ENCODE results near the gene ABCC3. TPM values are rescaled to one million over a fixed set of nuclear protein-coding genes. Genes with fewer than 3 reads are reported as not detected.

The ABCC3 gene, protein sequence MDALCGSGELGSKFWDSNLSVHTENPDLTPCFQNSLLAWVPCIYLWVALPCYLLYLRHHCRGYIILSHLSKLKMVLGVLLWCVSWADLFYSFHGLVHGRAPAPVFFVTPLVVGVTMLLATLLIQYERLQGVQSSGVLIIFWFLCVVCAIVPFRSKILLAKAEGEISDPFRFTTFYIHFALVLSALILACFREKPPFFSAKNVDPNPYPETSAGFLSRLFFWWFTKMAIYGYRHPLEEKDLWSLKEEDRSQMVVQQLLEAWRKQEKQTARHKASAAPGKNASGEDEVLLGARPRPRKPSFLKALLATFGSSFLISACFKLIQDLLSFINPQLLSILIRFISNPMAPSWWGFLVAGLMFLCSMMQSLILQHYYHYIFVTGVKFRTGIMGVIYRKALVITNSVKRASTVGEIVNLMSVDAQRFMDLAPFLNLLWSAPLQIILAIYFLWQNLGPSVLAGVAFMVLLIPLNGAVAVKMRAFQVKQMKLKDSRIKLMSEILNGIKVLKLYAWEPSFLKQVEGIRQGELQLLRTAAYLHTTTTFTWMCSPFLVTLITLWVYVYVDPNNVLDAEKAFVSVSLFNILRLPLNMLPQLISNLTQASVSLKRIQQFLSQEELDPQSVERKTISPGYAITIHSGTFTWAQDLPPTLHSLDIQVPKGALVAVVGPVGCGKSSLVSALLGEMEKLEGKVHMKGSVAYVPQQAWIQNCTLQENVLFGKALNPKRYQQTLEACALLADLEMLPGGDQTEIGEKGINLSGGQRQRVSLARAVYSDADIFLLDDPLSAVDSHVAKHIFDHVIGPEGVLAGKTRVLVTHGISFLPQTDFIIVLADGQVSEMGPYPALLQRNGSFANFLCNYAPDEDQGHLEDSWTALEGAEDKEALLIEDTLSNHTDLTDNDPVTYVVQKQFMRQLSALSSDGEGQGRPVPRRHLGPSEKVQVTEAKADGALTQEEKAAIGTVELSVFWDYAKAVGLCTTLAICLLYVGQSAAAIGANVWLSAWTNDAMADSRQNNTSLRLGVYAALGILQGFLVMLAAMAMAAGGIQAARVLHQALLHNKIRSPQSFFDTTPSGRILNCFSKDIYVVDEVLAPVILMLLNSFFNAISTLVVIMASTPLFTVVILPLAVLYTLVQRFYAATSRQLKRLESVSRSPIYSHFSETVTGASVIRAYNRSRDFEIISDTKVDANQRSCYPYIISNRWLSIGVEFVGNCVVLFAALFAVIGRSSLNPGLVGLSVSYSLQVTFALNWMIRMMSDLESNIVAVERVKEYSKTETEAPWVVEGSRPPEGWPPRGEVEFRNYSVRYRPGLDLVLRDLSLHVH (N-terminal part only)
- 22.4 and 22.9 TPM in 2 replicates for total RNA-seq (2014; rRNA removed; shearing (Covaris generic))

DNA sequence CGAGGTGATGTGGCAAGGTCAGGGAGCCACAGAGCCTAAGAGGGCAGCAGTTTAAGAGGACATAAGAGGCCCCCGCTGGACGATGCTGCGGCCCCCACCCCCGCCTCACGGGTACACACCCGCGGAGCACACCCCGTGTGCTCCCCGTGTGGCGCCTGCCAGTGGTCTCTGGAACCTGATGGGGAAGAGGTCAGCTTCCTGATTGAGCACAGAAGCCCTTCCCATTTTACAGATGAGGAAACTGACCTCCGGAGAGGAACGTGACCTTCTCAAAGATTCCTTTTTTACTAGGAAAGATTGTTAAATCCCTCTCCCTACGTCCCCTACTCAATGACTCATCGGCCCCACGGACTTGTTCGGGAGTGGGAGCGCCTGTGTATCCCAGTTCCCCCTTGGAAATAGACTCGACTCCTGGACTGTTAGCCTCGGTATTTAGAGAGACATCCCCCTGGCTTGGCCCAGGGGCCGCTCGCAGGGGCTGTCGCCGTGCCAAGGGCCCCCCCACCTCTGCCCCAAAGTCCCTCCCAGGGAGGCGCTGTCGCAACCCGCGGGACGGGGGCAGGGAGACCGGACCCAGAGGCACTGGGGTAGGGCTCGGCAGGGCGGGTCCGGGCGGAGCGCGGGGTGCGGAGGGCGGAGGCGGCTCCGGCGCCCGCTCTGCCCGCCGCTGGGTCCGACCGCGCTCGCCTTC is at the start of gene ABCC3:
Gene ABCC3, plus strand, starts transcription at position 658 of the 691 bp plus-strand sequence. CDS start 56 bp downstream, outside the sequence.

DNA sequence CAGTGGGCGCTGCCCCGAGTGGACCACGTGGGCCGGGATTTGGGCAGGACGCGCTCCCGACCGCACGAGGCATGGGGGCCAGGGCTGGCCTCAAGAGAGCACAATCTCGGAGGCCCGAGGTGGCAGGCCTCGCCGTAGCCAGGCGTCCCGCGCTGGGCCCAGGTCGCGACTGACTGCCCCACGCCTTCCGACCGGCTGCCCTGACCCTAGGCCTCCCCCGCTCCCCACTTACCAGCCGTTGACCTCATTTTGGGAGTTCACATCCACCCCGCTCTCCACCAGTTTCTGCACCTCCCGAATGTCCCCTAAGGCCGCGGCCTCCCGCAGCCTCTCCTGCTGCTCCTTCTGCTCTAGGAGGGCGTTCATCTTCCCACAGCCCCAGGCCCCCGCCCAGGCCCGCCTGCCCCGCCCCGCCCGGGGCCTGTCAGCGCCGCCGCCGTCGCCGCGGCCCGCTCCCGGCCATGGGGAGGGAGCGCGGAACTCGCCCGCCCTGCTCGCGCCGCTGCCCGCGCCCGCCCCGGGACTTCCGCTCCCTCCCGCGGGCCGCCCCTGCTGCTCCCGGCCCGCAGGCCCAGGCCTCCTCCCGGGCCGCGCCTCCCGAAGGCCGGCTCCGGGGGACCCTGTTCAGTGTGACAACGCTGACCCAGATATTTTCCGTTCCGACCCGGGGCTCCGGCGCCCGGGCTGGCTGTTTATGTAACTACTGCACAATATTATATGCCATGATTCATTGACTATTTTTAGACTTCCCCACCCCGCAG is 72.8 kb downstream of the ABCC3 start, which contains the start of gene ANKRD40:
Gene ANKRD40, minus strand, starts transcription at position 626 of the 761 bp plus-strand sequence. Its CDS starts 260 bp downstream, at position 366.

DNA sequence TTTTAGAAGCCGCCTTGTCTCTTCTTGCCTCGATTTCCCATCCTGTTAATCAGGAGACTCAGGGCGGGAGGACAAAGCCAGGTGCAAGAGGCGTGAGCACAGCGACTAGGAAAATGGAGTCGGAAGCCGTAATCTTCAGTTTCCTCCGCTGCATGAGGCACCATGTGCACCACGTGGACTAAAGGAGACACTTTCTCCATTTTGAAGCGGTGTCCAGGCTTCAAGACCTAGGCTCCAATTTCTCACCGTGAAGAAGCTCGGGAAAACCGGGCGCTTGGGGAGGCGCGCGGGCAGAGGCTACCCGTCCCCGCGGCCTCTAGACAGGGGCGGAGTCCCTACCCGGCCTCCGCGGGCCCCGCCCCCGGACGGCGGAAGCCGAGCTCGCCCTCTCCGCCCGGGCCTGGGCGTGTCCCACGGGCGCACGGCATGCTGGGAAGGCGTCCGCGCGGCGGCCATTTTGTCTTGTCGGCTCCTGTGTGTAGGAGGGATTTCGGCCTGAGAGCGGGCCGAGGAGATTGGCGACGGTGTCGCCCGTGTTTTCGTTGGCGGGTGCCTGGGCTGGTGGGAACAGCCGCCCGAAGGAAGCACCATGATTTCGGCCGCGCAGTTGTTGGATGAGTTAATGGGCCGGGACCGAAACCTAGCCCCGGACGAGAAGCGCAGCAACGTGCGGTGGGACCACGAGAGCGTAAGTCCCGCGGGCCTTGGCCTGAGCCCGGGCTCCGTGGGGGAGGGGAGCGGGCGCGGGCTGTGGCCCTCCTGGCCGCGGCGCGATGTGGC is 84.7 kb downstream of the ABCC3 start, which contains the start of gene LUC7L3:
Gene LUC7L3, plus strand, starts transcription at position 460 of the 780 bp plus-strand sequence. Its CDS starts 130 bp downstream, at position 590.

Small RNAs within 50 kb of the gene (small RNA-seq; reads per million reads assigned to genes)
- not detected for gene RF00019

Other genes with a start within 250 kb of the ABCC3 start
- 167 and 171 TPM in 2 replicates for gene LRRC59, start 237.4 kb upstream of the ABCC3 start, total RNA-seq (2014; rRNA removed; shearing (Covaris generic))
- gene ACSF2, start 208.7 kb upstream of the ABCC3 start, total RNA-seq (2014; rRNA removed; shearing (Covaris generic)): 16.6 and 18.0 TPM in 2 replicates
- gene CHAD, start 166.0 kb upstream of the ABCC3 start, total RNA-seq (2014; rRNA removed; shearing (Covaris generic)): not detected in 2 replicates
- gene RSAD1, start 156.0 kb upstream of the ABCC3 start, total RNA-seq (2014; rRNA removed; shearing (Covaris generic)): 34.4 and 37.4 TPM in 2 replicates
- 1.7 and 2.0 TPM in 2 replicates for gene MYCBPAP, start 126.4 kb upstream of the ABCC3 start, total RNA-seq (2014; rRNA removed; shearing (Covaris generic))
- gene EPN3, start 102.1 kb upstream of the ABCC3 start, total RNA-seq (2014; rRNA removed; shearing (Covaris generic)): not detected in 2 replicates
- 59.5 and 65.7 TPM in 2 replicates for gene SPATA20, start 87.7 kb upstream of the ABCC3 start, total RNA-seq (2014; rRNA removed; shearing (Covaris generic))
- gene CACNA1G, start 74.2 kb upstream of the ABCC3 start, total RNA-seq (2014; rRNA removed; shearing (Covaris generic)): 0.05 and 0.08 TPM in 2 replicates
- 27.5 and 32.4 TPM in 2 replicates for gene ANKRD40, start 73.0 kb downstream of the ABCC3 start, total RNA-seq (2014; rRNA removed; shearing (Covaris generic))
- 90.8 and 97.7 TPM in 2 replicates for gene LUC7L3, start 84.7 kb downstream of the ABCC3 start, total RNA-seq (2014; rRNA removed; shearing (Covaris generic))
- not detected in 2 replicates for gene ANKRD40CL, start 132.6 kb downstream of the ABCC3 start, total RNA-seq (2014; rRNA removed; shearing (Covaris generic))
- not detected in 2 replicates for gene WFIKKN2, start 200.7 kb downstream of the ABCC3 start, total RNA-seq (2014; rRNA removed; shearing (Covaris generic))
- 5.0 and 8.8 TPM in 2 replicates for gene TOB1, start 231.5 kb downstream of the ABCC3 start, total RNA-seq (2014; rRNA removed; shearing (Covaris generic))